IPS DF 4.7 (cell line): ENCODE data around the gene ZNF606.

Experiments
- DNase-seq: peaks from one replicate; pipeline ENCODE4 v3.0.0-alpha.2; 2013; ENCODE audit warnings: low spot score; ENCODE audit errors: extremely low read depth

ZNF606 gene

GRCh38 chr19:58002384-58003173 lies at the start of gene ZNF606:
TSS of gene ZNF606 (minus strand) at chr19:58002820. CDS start at chr19:58001319, 1,501 bp downstream.
- no peak for DNase-seq

- DNase-seq = no peak
Observed at GRCh38 chr19:58052256-58052655, 49.6 kb upstream of the ZNF606 start.

- DNase-seq = no peak
Observed at GRCh38 chr19:58047672-58048071, 45.1 kb upstream of the ZNF606 start.

DNA sequence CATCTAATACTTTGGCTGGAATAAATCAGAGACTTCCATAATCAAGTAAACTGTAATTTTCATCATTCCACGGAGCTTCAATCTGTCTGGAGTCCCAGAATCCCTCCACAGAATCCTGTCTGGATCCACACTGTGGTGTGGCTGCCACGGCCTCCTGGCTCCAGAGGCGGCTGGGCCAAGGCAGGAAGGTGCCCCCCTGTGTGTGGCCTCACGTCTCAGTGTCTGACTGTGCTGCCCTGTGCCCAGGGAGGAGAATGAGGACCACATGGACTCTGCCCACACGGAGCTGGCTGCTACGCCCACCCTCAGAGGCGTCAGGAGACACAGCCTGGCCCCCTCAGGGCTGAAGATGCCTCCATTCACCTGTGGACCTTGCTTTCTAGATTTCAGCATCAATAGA lies 44.2 kb upstream of the ZNF606 start:
- no peak for DNase-seq

- DNase-seq = no peak
Observed at GRCh38 chr19:58045411-58046050, 42.9 kb upstream of the ZNF606 start.

DNA sequence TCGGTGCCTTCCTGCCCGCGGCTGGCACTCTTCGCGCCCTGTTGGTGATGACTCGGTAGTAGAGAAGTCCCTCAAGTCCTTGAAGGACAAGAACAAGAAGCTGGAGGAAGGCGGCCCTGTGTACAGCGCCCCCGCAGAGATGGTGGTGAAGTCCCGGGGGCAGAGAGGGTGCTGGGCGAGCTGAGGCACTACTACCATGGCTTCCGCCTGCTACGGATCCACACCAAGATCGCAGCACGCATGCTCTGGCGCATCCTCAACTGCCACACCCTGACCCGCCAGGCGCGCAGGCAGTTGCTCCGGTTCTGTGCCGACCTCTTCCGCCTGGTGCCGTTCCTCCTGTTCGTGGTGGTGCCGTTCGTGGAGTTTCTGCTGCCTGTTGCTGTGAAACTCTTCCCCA lies 42.3 kb upstream of the ZNF606 start:
- no peak for DNase-seq

DNA sequence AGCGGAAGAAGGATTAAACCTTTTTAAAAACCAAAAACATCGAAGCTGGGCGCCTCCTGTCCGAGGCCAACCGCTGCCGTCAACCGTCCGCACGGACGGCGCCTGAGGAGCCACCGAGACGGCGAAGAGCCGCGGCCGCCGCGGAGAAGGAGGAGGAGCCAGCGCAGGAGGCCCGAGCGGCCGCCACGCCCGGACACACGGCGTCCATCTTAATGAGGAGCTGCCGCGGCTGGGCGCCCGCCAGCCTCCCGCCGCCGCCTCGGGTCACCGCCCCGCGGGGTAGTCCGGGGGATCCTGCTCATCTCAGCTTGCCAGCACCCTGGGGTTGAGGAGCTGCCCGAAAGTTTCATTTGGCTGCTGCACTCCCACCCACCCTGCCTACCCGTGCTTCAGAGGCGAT lies 41.8 kb upstream of the ZNF606 start:
- no peak for DNase-seq

DNA sequence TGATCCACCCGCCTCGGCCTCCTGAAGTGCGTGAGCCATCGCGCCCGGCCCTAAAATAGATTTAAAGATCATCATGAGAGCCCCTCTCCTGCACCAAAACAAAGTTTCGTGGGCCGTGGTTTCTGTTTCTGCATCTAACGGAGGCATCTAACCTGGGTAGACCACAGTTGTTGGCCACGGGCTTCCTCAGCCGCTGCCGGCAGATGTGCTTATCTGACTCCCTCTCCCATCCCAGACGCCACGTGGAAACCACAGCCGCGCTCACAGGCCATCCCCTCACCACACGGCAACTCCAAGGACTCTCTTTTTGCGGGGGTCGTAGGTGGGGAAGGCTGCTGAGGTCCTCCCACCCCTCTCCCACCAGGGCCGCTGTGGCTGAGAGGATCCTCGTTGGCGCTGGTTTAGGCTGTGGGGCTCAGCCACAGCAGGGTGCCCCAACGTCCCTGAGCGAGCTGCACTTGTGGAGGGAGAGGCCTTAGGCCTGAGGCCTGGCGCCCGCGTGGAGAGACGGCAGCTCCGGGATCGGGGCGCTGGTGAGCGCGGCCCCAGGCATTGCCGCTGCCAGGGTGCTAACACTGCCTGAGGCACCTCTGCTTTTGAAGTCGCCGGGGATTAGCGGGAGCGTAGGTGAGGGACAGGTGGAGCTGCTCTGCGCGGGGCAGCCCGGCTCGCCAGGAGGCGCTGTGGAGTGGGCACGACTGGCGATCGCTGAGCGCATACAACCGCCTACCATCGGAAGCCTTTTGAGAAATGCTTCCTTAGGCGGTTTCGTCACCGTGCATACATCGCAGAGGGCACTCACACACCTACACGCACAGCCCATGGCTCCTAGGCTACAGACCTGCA lies 40.1 kb upstream of the ZNF606 start:
- no peak for DNase-seq

- DNase-seq = no peak
Observed at GRCh38 chr19:58040751-58041525, 38.3 kb upstream of the ZNF606 start.

GRCh38 chr19:58038688-58039204 lies 36.1 kb upstream of the ZNF606 start:
- no peak for DNase-seq

DNA sequence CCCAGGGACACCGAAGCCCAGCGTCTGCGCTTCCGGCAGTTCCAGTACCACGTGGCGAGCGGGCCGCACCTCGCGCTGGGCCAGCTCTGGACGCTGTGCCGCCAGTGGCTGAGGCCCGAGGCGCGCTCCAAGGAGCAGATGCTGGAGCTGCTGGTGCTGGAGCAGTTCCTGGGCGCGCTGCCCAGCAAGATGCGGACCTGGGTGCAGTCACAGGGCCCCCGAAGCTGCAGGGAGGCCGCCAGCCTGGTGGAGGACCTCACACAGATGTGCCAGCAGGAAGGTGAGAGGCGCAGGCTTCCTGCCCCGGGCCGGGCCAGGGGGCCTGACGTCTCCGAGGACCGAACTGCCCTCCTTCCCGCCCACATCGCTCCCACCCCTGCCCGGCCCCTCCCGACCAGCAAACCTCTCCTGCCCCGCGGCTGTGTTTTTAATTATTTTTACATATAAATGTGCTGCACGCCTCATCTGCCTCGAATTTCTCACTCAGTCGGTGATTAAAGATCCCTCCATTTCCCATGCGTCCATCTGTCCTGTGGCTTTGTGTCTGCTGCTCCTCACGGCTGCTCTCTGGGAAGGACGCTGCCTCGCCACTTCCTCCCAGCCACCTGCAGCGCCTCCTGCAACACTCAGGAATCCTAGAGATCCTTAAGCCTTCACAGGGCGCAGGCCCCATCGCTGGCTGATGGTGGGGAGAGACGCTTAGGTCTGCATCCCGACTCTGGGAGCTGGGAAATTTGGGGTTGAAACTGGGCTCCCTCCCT lies 35.5 kb upstream of the ZNF606 start:
- DNase-seq = no peak

DNA sequence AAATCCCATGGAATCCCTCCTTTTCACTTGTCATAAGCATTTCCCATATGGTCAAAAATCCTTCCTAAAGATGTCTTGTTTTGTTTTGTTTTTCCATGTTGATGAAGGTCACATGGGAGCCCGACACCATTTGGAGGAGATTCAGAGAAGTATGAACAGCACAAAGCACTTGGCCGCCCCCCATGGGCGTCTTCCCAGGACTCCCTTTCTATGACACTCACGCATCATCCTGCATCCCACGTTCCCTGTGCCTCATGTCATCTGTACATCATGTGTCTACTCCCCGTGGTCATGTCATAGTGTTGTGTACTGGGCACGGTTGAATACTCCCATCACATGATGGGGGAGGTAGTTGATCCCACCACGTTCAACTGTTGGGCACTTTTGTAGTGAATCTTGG lies 33.2 kb upstream of the ZNF606 start:
- no peak for DNase-seq

DNA sequence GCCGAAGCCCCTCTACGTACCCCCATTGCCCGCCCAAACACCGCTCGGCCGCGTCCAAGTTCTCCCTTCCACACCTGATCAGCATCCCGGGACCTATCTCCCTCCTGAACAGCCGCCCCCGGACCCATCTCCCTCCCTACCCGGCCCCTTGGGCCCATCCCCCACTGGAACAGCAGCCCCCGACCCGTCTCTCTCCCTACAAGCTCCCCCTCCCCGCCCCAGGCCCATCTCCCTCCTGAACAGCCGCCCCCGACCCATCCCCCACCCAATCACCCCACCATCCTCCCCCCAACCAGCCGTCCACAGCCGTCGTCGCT lies 31.8 kb upstream of the ZNF606 start:
- DNase-seq = no peak

DNA sequence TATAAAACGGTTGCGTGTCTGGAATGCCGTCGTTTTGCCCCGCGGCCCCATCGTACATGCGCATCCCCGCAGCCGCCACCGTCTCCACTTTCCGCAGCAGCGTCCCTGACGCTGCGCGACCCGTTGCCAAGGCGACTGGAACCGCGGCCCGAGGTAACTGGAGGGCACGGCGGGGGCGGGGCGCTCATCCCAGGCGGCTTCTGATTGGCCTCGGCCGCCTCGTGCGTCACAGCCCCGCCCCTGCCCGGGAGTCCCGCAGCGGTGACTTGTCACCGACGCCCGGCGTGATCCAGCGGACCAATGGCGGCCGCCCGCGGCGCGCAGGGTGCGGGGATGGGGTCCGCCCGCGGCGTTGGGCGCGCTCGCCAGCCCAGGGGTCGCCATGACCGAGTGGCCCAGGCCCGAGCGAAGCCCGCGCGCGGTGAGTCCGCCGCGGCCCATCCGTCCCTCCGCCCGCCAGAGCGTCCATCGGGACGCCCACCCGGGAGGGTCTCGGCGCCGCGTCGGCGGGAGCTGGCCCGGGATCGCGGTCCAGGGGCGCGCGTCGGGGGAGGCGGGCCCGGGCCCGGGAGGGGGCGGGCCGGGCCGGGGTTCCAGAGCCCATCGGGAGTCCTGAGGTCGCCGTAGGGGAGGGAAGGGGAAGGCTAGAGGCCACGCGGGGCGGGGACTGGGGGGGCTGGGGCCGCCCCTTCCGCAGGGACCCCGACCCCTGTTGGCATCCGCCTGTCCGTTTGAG lies 31.3 kb upstream of the ZNF606 start, which contains the start of gene ZSCAN1:
ZSCAN1 (plus strand) TSS at position 285 of the 736 bp plus-strand sequence. CDS start 3,812 bp downstream, outside the sequence.
- no peak for DNase-seq

DNA sequence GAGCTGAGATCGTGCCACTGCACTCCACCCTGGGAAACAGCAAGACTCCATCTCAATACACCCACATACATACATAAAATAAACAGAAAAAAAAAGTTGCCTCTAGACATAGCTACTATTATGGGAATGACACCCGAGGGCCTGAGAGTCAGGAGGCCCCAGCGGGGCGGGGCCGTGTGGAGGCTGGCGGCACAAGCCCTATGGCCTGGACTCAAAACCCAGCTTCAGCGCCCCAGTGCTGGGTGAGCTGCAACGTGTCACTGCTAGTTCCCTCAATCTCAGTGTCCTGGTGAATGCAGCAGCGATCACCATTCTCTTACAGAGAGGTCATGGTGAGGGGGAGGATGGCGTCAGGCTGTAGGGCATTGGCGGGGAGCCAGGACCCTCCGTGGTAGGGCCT lies 22.0 kb upstream of the ZNF606 start:
- DNase-seq = no peak

- no peak for DNase-seq
Observed at GRCh38 chr19:58022283-58022660, 19.7 kb upstream of the ZNF606 start.

- DNase-seq = no peak
Observed at GRCh38 chr19:58021541-58022282, 19.1 kb upstream of the ZNF606 start.

GRCh38 chr19:58020129-58020528 lies 17.5 kb upstream of the ZNF606 start:
- DNase-seq = no peak

GRCh38 chr19:58014141-58014540 lies 11.5 kb upstream of the ZNF606 start:
- no peak for DNase-seq
